Ishikawa (cell line): ENCODE data around the gene MIB2.

Experiments used
- EP300 ChIP-seq: IDR thresholded peaks from 2 replicates; pipeline ENCODE4 v1.6.1; 2012; ENCODE audit warnings: borderline replicate concordance
- TEAD4 ChIP-seq: IDR thresholded peaks from 2 replicates; pipeline ENCODE4 v1.6.1; 2012
- TF ChIP-seq, protein P1 (sequence below): IDR thresholded peaks from 2 replicates; pipeline ENCODE4 v1.6.1; 2012; ENCODE audit warnings: low read depth, mild to moderate bottlenecking
- TF ChIP-seq, protein P2 (sequence below): IDR thresholded peaks from 2 replicates; pipeline ENCODE4 v1.6.1; 2012

DNA sequence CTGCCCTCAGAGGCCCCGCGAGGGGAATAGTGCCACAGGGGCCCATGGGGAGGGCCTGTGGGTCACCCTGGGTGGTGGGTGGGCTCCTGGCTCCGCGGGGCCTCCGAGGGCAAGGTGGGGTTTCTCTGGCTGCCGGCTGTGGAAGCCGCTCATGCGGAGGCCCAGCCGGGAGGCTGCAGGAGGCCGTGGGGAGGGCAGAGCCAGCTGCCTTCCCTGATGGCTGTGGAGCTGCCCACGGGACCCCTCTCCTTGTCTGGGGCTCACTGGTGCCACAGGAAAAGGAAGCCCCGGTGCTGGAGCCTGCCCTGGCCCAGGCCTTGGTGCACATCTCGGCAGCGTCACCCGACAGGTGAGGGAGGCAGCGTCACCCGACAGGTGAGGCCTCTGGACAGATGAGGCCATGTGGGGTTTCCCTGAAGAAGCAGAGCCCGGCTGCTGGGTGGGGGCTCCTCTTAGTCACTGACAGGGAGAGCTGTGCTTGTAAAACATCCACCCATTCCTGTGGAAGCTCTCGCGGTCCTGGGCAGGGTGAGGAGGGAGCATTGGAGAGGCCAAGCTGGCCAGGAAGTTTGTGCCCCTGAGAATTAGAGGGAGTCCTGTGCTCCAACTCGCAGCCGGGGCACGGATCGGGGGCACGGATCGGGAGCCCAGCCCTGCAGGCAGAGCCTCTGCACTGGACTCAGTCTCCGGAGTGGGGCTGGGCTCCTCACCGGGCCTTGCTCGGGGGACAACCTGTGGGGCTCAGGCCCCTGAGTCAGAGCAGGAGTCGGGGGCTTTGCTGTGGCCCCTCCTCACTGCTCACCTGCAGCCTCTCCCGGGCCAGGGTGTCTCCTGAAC is 6.1 kb downstream of the MIB2 start:
- TF ChIP-seq TEAD4 (no peak), EP300 (no peak)
- TF ChIP-seq, protein P1, sequence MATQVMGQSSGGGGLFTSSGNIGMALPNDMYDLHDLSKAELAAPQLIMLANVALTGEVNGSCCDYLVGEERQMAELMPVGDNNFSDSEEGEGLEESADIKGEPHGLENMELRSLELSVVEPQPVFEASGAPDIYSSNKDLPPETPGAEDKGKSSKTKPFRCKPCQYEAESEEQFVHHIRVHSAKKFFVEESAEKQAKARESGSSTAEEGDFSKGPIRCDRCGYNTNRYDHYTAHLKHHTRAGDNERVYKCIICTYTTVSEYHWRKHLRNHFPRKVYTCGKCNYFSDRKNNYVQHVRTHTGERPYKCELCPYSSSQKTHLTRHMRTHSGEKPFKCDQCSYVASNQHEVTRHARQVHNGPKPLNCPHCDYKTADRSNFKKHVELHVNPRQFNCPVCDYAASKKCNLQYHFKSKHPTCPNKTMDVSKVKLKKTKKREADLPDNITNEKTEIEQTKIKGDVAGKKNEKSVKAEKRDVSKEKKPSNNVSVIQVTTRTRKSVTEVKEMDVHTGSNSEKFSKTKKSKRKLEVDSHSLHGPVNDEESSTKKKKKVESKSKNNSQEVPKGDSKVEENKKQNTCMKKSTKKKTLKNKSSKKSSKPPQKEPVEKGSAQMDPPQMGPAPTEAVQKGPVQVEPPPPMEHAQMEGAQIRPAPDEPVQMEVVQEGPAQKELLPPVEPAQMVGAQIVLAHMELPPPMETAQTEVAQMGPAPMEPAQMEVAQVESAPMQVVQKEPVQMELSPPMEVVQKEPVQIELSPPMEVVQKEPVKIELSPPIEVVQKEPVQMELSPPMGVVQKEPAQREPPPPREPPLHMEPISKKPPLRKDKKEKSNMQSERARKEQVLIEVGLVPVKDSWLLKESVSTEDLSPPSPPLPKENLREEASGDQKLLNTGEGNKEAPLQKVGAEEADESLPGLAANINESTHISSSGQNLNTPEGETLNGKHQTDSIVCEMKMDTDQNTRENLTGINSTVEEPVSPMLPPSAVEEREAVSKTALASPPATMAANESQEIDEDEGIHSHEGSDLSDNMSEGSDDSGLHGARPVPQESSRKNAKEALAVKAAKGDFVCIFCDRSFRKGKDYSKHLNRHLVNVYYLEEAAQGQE, result no peak
- TF ChIP-seq, protein P2, sequence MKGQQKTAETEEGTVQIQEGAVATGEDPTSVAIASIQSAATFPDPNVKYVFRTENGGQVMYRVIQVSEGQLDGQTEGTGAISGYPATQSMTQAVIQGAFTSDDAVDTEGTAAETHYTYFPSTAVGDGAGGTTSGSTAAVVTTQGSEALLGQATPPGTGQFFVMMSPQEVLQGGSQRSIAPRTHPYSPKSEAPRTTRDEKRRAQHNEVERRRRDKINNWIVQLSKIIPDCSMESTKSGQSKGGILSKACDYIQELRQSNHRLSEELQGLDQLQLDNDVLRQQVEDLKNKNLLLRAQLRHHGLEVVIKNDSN, result no peak
